ENCODE results near the gene IRAG1. TPM values are rescaled to one million over a fixed set of nuclear protein-coding genes. Genes with fewer than 3 reads are reported as not detected.

The IRAG1 gene
- total RNA-seq, 1 donor from 2014 or later = 5.1 TPM

GRCh38 chr11:10725114-10725906, 31.8 kb upstream of the IRAG1 start:
- no peak overlapping the region for H3K4me3 ChIP-seq
- peaks cover 3% of the 10 kb centered on the region for H3K9me3 ChIP-seq (replicated peaks)
- H3K36me3 ChIP-seq = no peaks in the 10 kb centered on the region
- TF ChIP-seq CTCF (IDR thresholded peaks at IDR 0.05; ENCODE audit: borderline replicate concordance) = no peak
- H3K4me1 ChIP-seq = no peaks in the 10 kb centered on the region
- H3K27me3 ChIP-seq (ENCODE audit: low read depth) = peaks cover under 1% of the 10 kb centered on the region
- no peak for DNase-seq
- H3K27ac ChIP-seq (replicated peaks) = no peak overlapping the region
- intact Hi-C loops (cut with micrococcal nuclease) = no loop called here

GRCh38 chr11:10722307-10722706, 28.8 kb upstream of the IRAG1 start:
- Histone ChIP-seq H3K4me1 (no peaks in the 10 kb centered on the region), H3K9me3 (replicated peaks) (peaks cover 3% of the 10 kb centered on the region), H3K4me3 (no peak overlapping the region), H3K36me3 (no peaks in the 10 kb centered on the region), H3K27ac (replicated peaks) (no peak overlapping the region), H3K27me3 (ENCODE audit: low read depth) (peaks cover 7% of the 10 kb centered on the region)
- intact Hi-C loops (cut with micrococcal nuclease) = no loop called here
- TF ChIP-seq CTCF (IDR thresholded peaks at IDR 0.05; ENCODE audit: borderline replicate concordance) = no peak
- DNase-seq = no peak

- TF ChIP-seq CTCF (IDR thresholded peaks at IDR 0.05; ENCODE audit: borderline replicate concordance) = no peak
- Histone ChIP-seq H3K4me1 (no peaks in the 10 kb centered on the region), H3K4me3 (no peak overlapping the region), H3K36me3 (no peaks in the 10 kb centered on the region), H3K27me3 (ENCODE audit: low read depth) (peaks cover 7% of the 10 kb centered on the region), H3K9me3 (replicated peaks) (peaks cover 3% of the 10 kb centered on the region), H3K27ac (replicated peaks) (no peak overlapping the region)
- no peak for DNase-seq
- intact Hi-C loops (cut with micrococcal nuclease) = no loop called here
These were observed 27.4 kb upstream of the IRAG1 start for GRCh38 chr11:10720881-10721376.

- Histone ChIP-seq H3K4me3 (no peak overlapping the region), H3K4me1 (no peaks in the 10 kb centered on the region), H3K9me3 (replicated peaks) (no peaks in the 10 kb centered on the region), H3K27ac (replicated peaks) (no peak overlapping the region), H3K36me3 (no peaks in the 10 kb centered on the region), H3K27me3 (ENCODE audit: low read depth) (peaks cover 7% of the 10 kb centered on the region)
- DNase-seq = no peak
- no peak for TF ChIP-seq CTCF (IDR thresholded peaks at IDR 0.05; ENCODE audit: borderline replicate concordance)
- intact Hi-C loops (cut with micrococcal nuclease) = no loop called here
These were observed 26.1 kb upstream of the IRAG1 start for GRCh38 chr11:10719616-10720015.

- intact Hi-C loops (cut with micrococcal nuclease) = no loop called here
- Histone ChIP-seq H3K27ac (replicated peaks) (no peak overlapping the region), H3K4me3 (no peak overlapping the region), H3K4me1 (no peaks in the 10 kb centered on the region), H3K36me3 (no peaks in the 10 kb centered on the region), H3K9me3 (replicated peaks) (no peaks in the 10 kb centered on the region), H3K27me3 (ENCODE audit: low read depth) (peaks cover 7% of the 10 kb centered on the region)
- no peak for DNase-seq
- no peak for TF ChIP-seq CTCF (IDR thresholded peaks at IDR 0.05; ENCODE audit: borderline replicate concordance)
These were observed 23.1 kb upstream of the IRAG1 start for GRCh38 chr11:10716543-10717259.
